Dedifferentiated amniotic fluid mesenchymal stem cell (primary cell): ENCODE results near the gene PLVAP.

Experiments
- DNase-seq: peaks from one replicate; pipeline ENCODE4 v3.0.0-alpha.2; 2016; ENCODE audit errors: extremely low spot score

The PLVAP gene

GRCh38 chr19:17302391-17303166 is 74.6 kb downstream of the PLVAP start:
- no peak for DNase-seq
